Tibial nerve (tissue), 4 donors: Measurements from ENCODE around the gene TSPAN3.

Experiments
- EP300 ChIP-seq, 2 donors: sonication (generic); formaldehyde crosslinking; IDR thresholded peaks; one replicate each; pipeline ENCODE4 v1.6.1; 2017; ENCODE audit warnings: antibody characterized with exemption in 2 of 2, mild to moderate bottlenecking in 1 of 2
- POLR2A ChIP-seq, 2 donors: fragments of 450-650 bp; IDR thresholded peaks; one replicate each; pipeline ENCODE4 v1.6.1; 2017; ENCODE audit warnings: antibody characterized with exemption in 2 of 2, mild to moderate bottlenecking in 2 of 2, moderate library complexity in 2 of 2
- TF ChIP-seq, protein P1 (sequence below), 5 experiments: fragments of 200-600 bp in 3 of 5; fragments of 450-650 bp in 2 of 5; sonication (generic) in 3 of 5; IDR thresholded peaks; one replicate each; pipeline ENCODE4 v1.5.1; 2016 to 2019; ENCODE audit warnings: antibody characterized with exemption in 5 of 5, mild to moderate bottlenecking in 3 of 5, moderate library complexity in 2 of 5

DNA sequence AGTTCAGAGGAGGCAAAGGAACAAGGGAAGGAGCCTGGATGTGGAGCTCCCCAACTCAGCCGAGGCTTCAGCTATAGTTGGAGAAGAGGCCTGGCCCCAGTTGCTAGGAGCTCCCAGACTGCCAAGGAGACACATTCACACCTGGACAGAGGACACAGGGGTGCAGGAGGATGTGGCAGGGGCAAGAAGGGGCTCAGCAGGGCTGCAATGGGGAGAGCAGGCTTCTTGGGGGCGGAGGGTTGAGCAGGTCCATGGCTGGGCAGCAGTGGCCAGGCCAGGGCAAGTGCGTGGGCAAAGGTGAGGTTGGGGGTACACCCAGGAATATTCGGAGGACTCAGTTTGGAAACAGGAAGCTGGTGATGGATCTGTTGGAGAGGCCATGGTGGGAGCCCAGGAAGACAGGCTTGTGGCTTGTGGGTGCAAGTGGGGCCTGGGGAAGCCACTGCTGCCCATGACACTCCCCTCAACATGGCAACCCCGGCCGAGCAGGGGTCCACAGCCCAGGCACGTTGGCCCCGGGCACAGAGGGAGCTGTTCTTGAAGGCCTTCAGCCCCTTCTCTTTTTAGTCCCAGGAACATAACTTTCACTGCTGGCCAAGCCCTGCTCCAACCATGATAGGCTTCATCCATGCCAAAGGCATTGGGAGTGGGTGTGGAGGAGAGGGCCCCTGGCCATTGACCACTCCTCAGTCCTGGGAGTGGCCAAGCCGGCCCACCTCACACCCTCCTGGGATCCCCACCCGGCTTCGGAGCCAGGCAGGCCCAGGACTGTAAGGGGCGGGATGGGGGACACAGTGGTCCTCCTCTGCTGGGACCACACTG, 33.3 kb downstream of the TSPAN3 start:
- TF ChIP-seq, protein P1, sequence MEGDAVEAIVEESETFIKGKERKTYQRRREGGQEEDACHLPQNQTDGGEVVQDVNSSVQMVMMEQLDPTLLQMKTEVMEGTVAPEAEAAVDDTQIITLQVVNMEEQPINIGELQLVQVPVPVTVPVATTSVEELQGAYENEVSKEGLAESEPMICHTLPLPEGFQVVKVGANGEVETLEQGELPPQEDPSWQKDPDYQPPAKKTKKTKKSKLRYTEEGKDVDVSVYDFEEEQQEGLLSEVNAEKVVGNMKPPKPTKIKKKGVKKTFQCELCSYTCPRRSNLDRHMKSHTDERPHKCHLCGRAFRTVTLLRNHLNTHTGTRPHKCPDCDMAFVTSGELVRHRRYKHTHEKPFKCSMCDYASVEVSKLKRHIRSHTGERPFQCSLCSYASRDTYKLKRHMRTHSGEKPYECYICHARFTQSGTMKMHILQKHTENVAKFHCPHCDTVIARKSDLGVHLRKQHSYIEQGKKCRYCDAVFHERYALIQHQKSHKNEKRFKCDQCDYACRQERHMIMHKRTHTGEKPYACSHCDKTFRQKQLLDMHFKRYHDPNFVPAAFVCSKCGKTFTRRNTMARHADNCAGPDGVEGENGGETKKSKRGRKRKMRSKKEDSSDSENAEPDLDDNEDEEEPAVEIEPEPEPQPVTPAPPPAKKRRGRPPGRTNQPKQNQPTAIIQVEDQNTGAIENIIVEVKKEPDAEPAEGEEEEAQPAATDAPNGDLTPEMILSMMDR (IDR thresholded peaks at IDR 0.05): no peak
- TF ChIP-seq POLR2A (IDR thresholded peaks at IDR 0.05): no peak
- no peak for TF ChIP-seq EP300 (IDR thresholded peaks at IDR 0.05)
